ENCODE results near the gene ARSI. TPM values are rescaled to one million over a fixed set of nuclear protein-coding genes. Genes with fewer than 3 reads are reported as not detected.

The ARSI gene
- total RNA-seq, 2 donors from 2014 or later: not detected

DNA sequence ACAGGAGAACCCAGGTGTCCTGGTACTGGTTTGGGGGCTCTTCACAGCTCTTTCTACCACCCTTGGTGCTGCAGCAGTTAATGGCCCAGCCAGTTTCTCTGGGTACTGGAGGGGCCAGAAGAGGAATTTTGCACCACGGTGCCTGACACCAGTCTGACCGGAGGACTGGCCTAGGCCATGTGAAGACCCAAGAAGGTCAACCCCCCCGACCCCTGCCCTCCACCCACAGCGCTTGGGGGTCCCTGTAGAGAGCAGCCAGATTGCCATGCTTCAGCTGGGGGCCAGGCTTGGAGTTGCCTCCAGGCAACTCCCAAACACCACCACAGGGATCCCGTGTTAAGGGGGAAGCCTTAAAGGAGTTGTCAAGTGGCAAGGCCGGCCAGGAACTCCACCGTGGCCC, 6.2 kb downstream of the ARSI start:
- Mint-ChIP-seq H3K4me1 (no peaks in the 10 kb centered on the region), H3K27me3 (peaks cover 18% of the 10 kb centered on the region), H3K36me3 (ENCODE audit: low read depth) (no peaks in the 10 kb centered on the region), H3K27ac (no peak overlapping the region), H3K9me3 (no peaks in the 10 kb centered on the region), H3K4me3 (no peak overlapping the region)
- no peak for ATAC-seq (replicated peaks)

DNA sequence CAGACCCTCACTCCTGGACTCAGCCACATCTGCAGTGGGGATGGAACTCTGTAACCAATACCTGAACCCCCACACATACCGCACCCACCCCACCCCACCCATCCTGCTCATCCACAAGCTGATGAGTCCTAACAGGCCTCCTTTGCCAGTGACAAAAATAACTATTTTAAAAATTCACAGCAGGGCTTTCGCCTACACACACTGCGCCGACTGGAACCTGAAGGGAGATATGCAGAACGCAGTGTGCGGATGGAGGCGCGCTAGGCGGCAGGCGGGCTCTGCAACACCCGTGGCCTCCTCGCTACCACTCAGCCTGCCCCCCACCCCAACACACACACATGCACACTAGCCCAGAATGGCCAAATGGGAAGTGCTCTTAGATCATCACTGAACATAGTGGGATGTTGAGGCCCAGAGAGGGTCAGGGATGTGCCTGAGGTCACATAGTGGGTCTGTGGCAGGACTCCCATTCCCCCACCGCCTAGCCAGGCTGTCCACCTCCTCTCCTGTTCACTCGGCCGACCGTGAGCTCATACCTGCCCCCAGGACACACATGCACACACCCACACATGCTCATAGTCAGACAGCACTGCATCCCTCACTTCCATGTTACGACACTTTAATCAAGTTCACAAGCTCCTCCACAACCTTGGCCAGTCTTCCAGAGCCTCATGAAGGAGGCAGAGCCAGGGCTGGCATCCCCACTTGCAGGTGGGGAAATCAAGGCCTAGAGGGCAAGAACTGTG, 6.8 kb downstream of the ARSI start:
- H3K4me1 Mint-ChIP-seq: no peaks in the 10 kb centered on the region
- H3K27me3 Mint-ChIP-seq: peaks cover 12% of the 10 kb centered on the region
- H3K9me3 Mint-ChIP-seq: no peaks in the 10 kb centered on the region
- H3K27ac Mint-ChIP-seq: no peak overlapping the region
- H3K36me3 Mint-ChIP-seq (ENCODE audit: low read depth): no peaks in the 10 kb centered on the region
- H3K4me3 Mint-ChIP-seq: no peak overlapping the region
- no peak for ATAC-seq (replicated peaks)

DNA sequence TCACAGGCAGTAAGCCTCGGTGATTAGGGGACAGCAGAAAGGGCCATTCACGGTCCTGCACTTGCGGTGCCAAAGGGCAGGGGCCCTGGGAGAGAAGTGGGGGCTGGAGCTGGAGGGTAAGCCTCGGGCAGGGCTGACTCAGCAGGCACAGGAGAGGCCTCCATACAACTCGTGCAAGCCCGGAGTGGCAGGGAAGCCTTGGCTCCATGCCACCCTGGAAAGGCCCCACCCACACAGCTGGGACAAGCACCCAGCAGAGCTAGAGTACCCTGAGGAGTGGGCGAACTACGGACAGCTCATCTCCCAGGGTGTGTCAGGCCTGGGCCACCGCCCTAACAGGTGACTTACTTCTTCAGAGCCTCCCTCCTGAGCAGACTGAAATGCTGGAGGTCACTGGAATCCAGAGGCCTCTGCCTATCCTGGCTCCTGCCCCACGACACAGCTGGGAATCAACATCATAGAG, 7.5 kb downstream of the ARSI start:
- Mint-ChIP-seq H3K4me1 (no peaks in the 10 kb centered on the region), H3K4me3 (no peak overlapping the region), H3K36me3 (ENCODE audit: low read depth) (no peaks in the 10 kb centered on the region), H3K9me3 (no peaks in the 10 kb centered on the region), H3K27me3 (peaks cover 9% of the 10 kb centered on the region), H3K27ac (no peak overlapping the region)
- ATAC-seq (replicated peaks): peak; percentile 87

DNA sequence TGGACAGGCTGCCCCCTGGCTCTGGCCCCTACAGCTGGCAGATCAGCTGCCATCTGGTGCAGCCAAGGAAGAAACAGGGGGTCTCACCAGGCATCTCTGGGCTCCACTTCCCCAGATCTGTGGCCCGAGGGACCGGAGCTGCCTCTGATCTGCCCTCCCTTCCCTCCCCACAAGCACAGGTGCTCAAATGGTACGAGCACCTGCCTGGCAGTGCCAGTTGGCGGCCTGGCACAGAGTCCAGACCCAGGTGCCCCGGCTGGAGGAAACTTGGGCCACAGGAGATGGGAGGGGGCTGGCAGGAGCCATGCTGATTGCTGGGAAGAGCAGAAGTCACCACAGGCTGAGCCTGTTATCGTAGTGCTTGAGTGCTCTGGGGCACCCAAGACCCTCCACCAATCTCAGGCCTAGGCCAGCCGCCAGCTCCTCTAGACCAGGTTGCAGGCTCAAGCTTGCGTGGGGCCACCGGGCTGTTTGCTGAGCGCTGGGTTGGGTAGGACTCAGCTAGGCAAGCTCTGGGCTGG, 8.1 kb downstream of the ARSI start:
- H3K9me3 Mint-ChIP-seq: no peaks in the 10 kb centered on the region
- H3K27me3 Mint-ChIP-seq: peaks cover 5% of the 10 kb centered on the region
- H3K36me3 Mint-ChIP-seq (ENCODE audit: low read depth): no peaks in the 10 kb centered on the region
- ATAC-seq (replicated peaks): no peak
- no peak overlapping the region for H3K4me3 Mint-ChIP-seq
- H3K4me1 Mint-ChIP-seq: no peaks in the 10 kb centered on the region
- H3K27ac Mint-ChIP-seq: no peak overlapping the region

DNA sequence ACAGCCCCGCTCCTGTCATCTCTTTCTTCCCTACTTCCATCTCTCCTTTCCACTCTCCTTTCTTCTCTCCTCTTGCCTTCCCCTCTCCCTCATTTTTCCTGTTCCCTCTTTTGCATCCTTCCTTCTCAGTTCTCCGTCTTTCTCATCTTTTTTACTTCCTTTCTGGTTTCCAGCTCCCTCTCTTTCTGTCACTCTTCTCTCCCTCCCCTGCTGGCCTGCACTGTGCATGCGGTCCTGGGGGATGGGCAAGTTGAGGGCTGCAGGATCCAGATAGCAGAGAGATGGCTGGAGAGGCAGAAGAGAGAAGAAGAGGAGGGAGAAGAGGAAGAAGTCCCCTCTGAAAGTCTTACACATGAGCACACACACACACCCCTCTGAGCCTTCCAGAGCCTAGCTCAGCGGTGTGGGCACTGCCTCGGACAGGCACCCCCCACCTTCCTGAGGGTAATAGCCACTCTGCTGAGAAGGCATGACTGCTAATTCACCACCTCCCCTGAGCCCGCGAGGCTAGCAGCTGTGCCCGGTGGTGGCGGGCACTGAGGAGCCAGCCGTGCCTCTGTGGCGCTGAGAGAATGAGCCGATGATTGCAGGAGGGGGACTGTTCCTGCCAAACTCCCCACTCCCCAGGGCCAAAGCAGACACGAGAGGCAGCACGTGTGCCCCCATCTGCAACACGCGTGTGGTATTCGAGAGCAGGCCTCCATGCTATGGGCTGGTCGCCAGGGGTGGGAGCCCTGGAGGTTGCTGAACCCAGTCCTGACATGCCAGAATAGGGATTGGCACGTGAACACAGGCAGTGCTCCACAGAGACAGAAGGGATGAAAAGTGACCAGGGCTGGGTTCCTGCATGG, 9.4 kb downstream of the ARSI start:
- Mint-ChIP-seq H3K27ac (no peak overlapping the region), H3K27me3 (peaks cover 4% of the 10 kb centered on the region), H3K4me3 (no peak overlapping the region), H3K4me1 (no peaks in the 10 kb centered on the region), H3K36me3 (ENCODE audit: low read depth) (no peaks in the 10 kb centered on the region), H3K9me3 (no peaks in the 10 kb centered on the region)
- ATAC-seq (replicated peaks): no peak

DNA sequence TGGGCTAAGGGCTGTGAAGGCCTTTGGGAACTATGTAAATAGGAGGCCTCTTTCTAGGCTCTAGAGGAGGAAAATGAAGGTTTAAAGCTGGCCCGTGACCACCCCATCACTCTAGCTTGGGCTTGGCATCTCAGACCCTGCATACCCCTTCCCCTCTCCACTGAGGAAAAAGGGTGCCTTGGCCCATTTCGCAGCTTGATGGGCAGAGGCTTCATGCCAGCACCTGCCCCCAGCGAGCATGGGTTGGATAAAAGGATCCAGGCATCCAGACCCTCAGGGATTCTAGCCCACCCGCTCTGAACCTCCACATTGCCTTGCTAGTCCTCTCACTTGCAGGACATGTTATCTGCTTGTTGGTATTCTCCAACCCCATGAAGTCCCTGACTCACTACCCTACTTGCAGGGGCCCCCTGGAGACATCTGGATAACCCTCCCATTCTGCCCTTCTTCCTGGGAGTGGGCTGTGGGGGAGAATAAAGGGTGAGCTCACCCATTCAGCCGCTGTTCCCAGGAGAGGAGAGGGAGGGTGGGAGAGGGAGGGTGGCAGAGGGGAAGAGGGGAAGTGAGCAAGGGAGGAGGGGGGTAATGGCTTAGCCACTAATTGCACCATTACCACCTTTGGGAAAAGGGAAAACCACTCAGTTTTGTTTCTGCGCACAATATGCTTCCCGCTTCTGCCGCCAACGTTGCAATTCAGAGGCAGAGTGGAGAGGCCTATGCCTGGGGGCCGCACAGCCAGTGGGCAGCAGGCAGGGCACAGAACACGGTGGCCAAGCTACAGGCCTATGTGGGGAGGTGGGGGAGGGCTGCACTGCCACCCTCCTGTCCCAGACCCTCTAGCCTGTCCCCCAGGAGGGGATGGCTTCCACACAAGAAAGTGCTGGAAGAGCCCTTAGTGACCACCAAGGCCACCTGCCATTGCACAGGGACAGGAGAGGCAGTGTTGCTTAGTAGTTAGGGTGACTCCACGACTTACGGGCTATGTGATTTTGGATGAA, 11.0 kb downstream of the ARSI start:
- no peaks in the 10 kb centered on the region for H3K36me3 Mint-ChIP-seq (ENCODE audit: low read depth)

DNA sequence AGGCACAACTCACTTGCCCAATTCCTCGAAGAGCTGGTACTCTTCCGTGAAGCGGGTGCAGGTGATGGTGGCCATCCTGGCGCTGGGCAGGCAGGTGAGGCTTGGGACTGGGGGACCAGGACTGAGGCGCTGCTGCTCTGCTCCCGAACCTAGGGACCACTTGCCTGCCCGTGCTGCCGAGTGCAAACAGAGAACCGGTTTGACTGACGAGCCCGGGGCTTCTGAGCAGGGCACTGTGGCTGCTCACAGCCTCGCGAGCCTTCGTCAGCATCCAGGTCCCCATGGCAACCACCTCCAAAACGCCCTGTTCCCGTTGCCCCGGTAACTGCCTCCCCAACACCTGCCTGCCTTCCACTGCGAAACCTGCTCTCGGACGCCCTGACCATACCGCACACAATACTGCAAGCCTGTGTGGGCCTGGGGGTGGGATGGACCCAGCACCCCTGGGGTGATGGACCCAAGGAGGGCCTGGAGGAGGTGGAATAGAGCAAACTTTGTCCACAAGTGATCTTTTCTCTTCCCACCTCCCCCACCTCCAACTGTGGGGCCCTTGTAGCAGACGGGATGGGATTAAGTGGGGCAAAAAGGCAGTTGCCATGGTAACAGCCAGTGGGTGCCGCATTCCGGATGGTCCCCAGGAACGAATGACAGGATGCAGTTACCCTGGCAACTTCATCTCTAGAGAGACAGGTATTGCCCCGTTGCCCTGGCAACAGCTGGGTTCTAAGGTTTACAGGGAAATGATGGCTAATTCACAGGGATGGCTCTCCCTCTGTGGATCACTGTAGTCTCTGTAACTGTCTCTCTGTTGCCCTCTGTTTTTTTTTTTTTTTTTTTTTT, 12.9 kb downstream of the ARSI start, which contains the start of gene CAMK2A:
CAMK2A (minus strand) TSS at position 223 of the 840 bp plus-strand sequence; CDS start at position 75, 148 bp downstream.
- Mint-ChIP-seq H3K4me3 (no peak within 1 kb of the TSS), H3K9me3 (no peaks in the 10 kb centered on the region), H3K27ac (no peak within 1 kb of the TSS), H3K4me1 (no peaks in the 10 kb centered on the region), H3K36me3 (ENCODE audit: low read depth) (no peaks in the 10 kb centered on the region), H3K27me3 (peaks cover 4% of the 10 kb centered on the region)
- no peak for ATAC-seq (replicated peaks)

More for the DNA sequence above, 11.0 kb downstream of the ARSI start:
- Mint-ChIP-seq H3K27ac (no peak overlapping the region), H3K4me3 (no peak overlapping the region), H3K27me3 (peaks cover 4% of the 10 kb centered on the region), H3K4me1 (no peaks in the 10 kb centered on the region), H3K9me3 (no peaks in the 10 kb centered on the region)
- ATAC-seq (replicated peaks): no peak

DNA sequence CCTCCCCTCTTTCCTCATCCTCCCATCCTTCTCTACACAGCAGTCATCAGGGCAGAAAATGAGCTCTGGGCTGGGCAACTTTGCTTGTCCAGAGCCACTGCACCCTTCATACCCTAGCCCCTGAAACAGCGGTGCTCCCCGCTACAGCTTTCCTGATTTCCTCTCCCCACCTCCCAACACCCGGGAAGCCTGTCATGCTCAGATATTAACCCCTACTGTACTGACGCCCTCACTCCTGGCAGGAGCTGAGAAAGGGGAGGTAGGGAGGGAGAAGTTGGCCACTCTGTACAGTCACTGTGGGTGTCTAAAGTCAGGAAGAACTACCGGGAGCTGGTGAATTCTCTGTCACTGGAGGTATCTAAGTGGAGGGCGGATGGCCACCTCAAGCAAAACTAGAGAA, 13.9 kb downstream of the ARSI start:
- Mint-ChIP-seq H3K4me3 (no peak overlapping the region), H3K27me3 (peaks cover 4% of the 10 kb centered on the region), H3K27ac (no peak overlapping the region), H3K9me3 (no peaks in the 10 kb centered on the region), H3K4me1 (no peaks in the 10 kb centered on the region), H3K36me3 (ENCODE audit: low read depth) (no peaks in the 10 kb centered on the region)
- ATAC-seq (replicated peaks): no peak

DNA sequence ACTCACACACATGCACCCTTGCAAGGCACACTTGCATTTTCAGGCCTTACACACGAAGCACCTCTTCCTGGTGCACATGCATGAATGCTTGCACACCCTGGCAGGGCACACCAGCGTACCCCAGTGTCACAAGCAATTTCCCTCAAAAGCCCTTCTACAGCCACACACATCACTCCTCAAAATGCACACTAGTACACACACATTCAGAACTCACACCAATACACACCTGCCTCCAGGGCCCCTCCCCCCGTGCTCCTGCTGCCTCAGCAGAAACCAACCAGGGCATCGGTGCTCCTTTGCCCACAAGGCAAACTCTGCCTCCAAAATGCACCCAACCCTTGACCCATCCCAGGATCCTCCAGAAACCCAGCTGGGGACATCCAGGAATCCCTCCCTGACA, 14.3 kb downstream of the ARSI start:
- peaks cover 4% of the 10 kb centered on the region for H3K27me3 Mint-ChIP-seq
- no peaks in the 10 kb centered on the region for H3K4me1 Mint-ChIP-seq
- H3K27ac Mint-ChIP-seq: no peak overlapping the region
- H3K36me3 Mint-ChIP-seq (ENCODE audit: low read depth): no peaks in the 10 kb centered on the region
- H3K4me3 Mint-ChIP-seq: no peak overlapping the region
- no peak for ATAC-seq (replicated peaks)
- no peaks in the 10 kb centered on the region for H3K9me3 Mint-ChIP-seq

DNA sequence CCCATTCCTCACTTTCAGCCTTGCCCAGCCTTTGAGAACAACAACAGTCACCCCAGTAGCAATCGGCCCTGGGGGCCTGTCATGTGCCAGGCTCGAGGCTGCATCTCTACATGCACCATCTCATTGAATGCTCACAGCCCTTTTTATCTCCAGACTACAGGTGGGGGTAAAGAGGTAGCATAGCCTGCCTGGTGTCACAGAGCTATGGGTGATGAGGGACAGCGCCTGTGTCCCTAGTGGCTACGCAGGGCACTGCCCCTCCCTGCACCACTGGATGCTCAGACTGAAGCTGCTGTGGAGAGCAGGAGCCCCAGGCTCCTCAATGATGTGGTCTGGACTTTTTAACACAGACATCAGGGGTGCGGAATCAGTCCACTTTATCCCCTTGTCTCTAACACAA, 15.9 kb downstream of the ARSI start:
- Mint-ChIP-seq H3K27me3 (peaks cover 4% of the 10 kb centered on the region), H3K9me3 (no peaks in the 10 kb centered on the region), H3K4me3 (no peak overlapping the region), H3K4me1 (no peaks in the 10 kb centered on the region), H3K36me3 (ENCODE audit: low read depth) (no peaks in the 10 kb centered on the region), H3K27ac (no peak overlapping the region)
- no peak for ATAC-seq (replicated peaks)

DNA sequence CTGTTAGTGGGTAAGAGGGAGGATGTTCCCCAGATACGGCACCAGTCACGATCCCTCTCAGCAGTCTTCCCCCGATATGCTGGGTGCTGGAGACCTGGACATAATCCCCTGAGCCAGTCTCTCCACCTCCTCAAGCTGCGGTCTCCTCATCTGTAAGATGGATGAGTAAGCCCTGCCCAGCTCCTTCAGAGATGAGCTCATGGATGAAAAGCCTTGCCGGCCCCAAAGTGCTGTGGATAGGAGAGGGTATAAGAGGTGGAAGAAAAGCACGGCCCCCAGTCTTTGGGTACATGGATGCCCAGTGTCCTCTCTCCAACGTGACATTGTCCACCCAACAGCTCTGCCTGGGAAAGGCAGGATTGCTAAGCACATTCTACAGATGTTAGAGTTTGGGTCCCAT, 17.6 kb downstream of the ARSI start:
- Mint-ChIP-seq H3K27me3 (peaks cover under 1% of the 10 kb centered on the region), H3K9me3 (no peaks in the 10 kb centered on the region), H3K4me3 (no peak overlapping the region), H3K27ac (no peak overlapping the region), H3K4me1 (no peaks in the 10 kb centered on the region), H3K36me3 (ENCODE audit: low read depth) (no peaks in the 10 kb centered on the region)
- ATAC-seq (replicated peaks): no peak

DNA sequence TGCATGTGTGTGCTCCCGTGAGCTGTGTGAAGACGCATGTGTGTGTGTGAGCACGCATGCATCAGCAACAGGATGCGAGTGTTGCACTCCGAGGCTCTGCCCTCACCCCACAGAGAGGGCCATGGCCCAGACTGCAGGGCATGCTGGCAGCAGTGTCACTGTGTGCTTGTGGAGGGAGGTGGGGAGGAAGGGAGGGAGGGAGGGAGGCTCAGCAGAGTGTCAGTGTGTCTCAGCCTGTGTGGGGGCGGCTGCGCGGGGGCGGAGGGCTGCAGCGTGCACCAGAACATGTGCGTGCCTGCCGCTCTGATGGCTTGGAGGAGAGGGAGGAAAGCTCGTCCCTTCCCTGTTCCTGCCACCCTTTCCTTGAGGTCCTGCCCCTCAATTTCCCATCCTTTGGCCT, 18.4 kb downstream of the ARSI start:
- peaks cover 3% of the 10 kb centered on the region for H3K27me3 Mint-ChIP-seq
- H3K27ac Mint-ChIP-seq: no peak overlapping the region
- no peaks in the 10 kb centered on the region for H3K4me1 Mint-ChIP-seq
- no peaks in the 10 kb centered on the region for H3K36me3 Mint-ChIP-seq (ENCODE audit: low read depth)
- H3K9me3 Mint-ChIP-seq: no peaks in the 10 kb centered on the region
- no peak overlapping the region for H3K4me3 Mint-ChIP-seq
- ATAC-seq (replicated peaks): no peak

DNA sequence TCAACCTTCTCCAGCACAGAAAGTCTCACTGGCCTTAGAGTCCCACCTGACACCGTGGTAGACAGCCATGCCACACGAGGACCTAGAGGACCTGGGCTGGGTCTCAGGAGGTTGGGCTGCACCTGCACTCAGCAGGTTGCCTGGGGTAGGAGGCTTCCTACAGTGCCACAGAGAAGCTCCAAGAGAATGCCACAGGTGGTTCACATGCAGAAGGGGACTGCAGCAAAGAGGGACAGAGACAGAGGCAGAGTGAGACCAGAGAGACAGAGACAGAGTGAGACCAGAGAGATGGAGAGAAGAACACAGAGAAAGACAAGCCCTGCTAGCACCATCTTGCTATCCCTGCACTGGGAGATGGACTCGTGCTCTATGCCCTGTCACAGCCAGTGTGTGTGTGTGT, 18.8 kb downstream of the ARSI start:
- no peak for ATAC-seq (replicated peaks)
- Mint-ChIP-seq H3K27me3 (peaks cover 4% of the 10 kb centered on the region), H3K4me3 (no peak overlapping the region), H3K4me1 (no peaks in the 10 kb centered on the region), H3K9me3 (no peaks in the 10 kb centered on the region), H3K36me3 (ENCODE audit: low read depth) (no peaks in the 10 kb centered on the region), H3K27ac (no peak overlapping the region)
